IMR-90 (cell line): Measurements from ENCODE around the gene ZBTB45. TPM values are rescaled to one million over a fixed set of nuclear protein-coding genes. Genes with fewer than 3 reads are reported as not detected.

ENCODE experiments used
- ATAC-seq: fragments of 200-7000 bp; cut with Tn5 transposase; 2 replicates; pipeline ENCODE4 v1.9.1; 2020; ENCODE audit warnings: low read depth, mild to moderate bottlenecking, moderate library complexity
- BruUV-seq: library from RNA; stranded (reverse); fragments of 400-500 nt; replicated peaks from 2 replicates; lab custom pipeline; 2021; lab: Mats Ljungman, UMichigan
- CTCF ChIA-PET: fragments of 300-600 bp; formaldehyde crosslinking; extraction: SDS; loops from one replicate; lab custom pipeline; 2021; ENCODE audit warnings: antibody characterized with exemption; lab: Yijun Ruan, JAX
- POLR2A ChIA-PET: fragments of 300-600 bp; sonication (Branson Sonifier 250); formaldehyde crosslinking; loops from one replicate; lab custom pipeline; 2022; ENCODE audit warnings: antibody characterized with exemption; ENCODE audit not compliant: unreplicated experiment; lab: Charles Lee
- DNase-seq: peaks from one replicate; pipeline ENCODE4 v3.0.0; 2013
- H2AFZ ChIP-seq: replicated peaks from 2 replicates; pipeline ENCODE3; 2013; ENCODE audit warnings: low read length, mild to moderate bottlenecking; ENCODE audit not compliant: poor library complexity
- H2AK5ac ChIP-seq: 2 replicates; pipeline ENCODE4 v1.6.1; 2013; ENCODE audit warnings: low read depth, low read length, inconsistent platforms
- H2AK9ac ChIP-seq: replicated peaks from 2 replicates; pipeline ENCODE3; 2013; ENCODE audit warnings: mild to moderate bottlenecking, low read depth, low read length, moderate library complexity; ENCODE audit not compliant: poor library complexity
- H2BK120ac ChIP-seq: 2 replicates; pipeline ENCODE4 v1.6.1; 2013; ENCODE audit warnings: low read depth, low read length, inconsistent platforms
- H2BK15ac ChIP-seq: 3 replicates; pipeline ENCODE4 v1.6.1; 2013; ENCODE audit warnings: low read depth, low read length, inconsistent platforms
- H2BK20ac ChIP-seq: 2 replicates; pipeline ENCODE4 v1.6.1; 2013; ENCODE audit warnings: low read depth, mild to moderate bottlenecking, inconsistent platforms, low read length, moderate library complexity
- H2BK5ac ChIP-seq: 2 replicates; pipeline ENCODE4 v1.6.1; 2013; ENCODE audit warnings: mild to moderate bottlenecking, low read depth, low read length, inconsistent platforms; ENCODE audit not compliant: poor library complexity, severe bottlenecking
- H3K14ac ChIP-seq: replicated peaks from 2 replicates; pipeline ENCODE4 v1.6.1; 2013; ENCODE audit warnings: low read depth, low read length, inconsistent platforms
- H3K18ac ChIP-seq: 2 replicates; pipeline ENCODE4 v1.6.1; 2013; ENCODE audit warnings: low read depth, low read length, control low read depth
- H3K23ac ChIP-seq: 2 replicates; pipeline ENCODE4 v1.6.1; 2013; ENCODE audit warnings: low read depth, low read length, inconsistent platforms
- H3K27ac ChIP-seq: 2 replicates; pipeline ENCODE4 v1.5.1; 2013; ENCODE audit warnings: mild to moderate bottlenecking, control low read depth, low read length; ENCODE audit not compliant: insufficient read depth
- H3K27me3 ChIP-seq: 2 replicates; pipeline ENCODE4 v1.6.1; 2013; ENCODE audit warnings: low read length; ENCODE audit not compliant: control insufficient read depth, insufficient read depth
- H3K36me3 ChIP-seq: 2 replicates; pipeline ENCODE4 v1.6.1; 2013; ENCODE audit warnings: low read length, mixed read lengths; ENCODE audit not compliant: control insufficient read depth, insufficient read depth
- H3K4ac ChIP-seq: 2 replicates; pipeline ENCODE4 v1.6.1; 2013; ENCODE audit warnings: low read depth, low read length, inconsistent platforms
- H3K4me1 ChIP-seq: 2 replicates; pipeline ENCODE4 v1.6.1; 2013; ENCODE audit warnings: low read length, mixed read lengths; ENCODE audit not compliant: control insufficient read depth, insufficient read depth
- H3K4me2 ChIP-seq: 2 replicates; pipeline ENCODE4 v1.6.1; 2013; ENCODE audit warnings: low read depth, mild to moderate bottlenecking, control low read depth, low read length, moderate library complexity
- H3K4me3 ChIP-seq: 2 replicates; pipeline ENCODE4 v1.5.1; 2013; ENCODE audit warnings: low read depth, mild to moderate bottlenecking, control low read depth, low read length, moderate library complexity; ENCODE audit not compliant: insufficient read depth
- H3K56ac ChIP-seq: 2 replicates; pipeline ENCODE4 v1.6.1; 2013; ENCODE audit warnings: low read length, inconsistent platforms; ENCODE audit not compliant: insufficient read depth; ENCODE audit errors: extremely low read depth
- H3K79me1 ChIP-seq, 2 experiments: 2 replicates each; pipeline ENCODE4 v1.6.1; 2013; ENCODE audit warnings: low read length in 2 of 2, inconsistent platforms in 1 of 2, low read depth in 1 of 2
- H3K9ac ChIP-seq: 2 replicates; pipeline ENCODE4 v1.6.1; 2013; ENCODE audit warnings: low read depth, low read length, control low read depth
- H3K9me1 ChIP-seq: 2 replicates; pipeline ENCODE4 v1.6.1; 2013; ENCODE audit warnings: low read length, inconsistent platforms; ENCODE audit not compliant: insufficient read depth
- H3K9me3 ChIP-seq: 2 replicates; pipeline ENCODE4 v1.6.1; 2013; ENCODE audit warnings: low read length; ENCODE audit not compliant: control insufficient read depth, insufficient read depth
- H4K20me1 ChIP-seq: 2 replicates; pipeline ENCODE4 v1.6.1; 2013; ENCODE audit warnings: low read length, inconsistent platforms; ENCODE audit not compliant: insufficient read depth
- H4K5ac ChIP-seq: 2 replicates; pipeline ENCODE4 v1.6.1; 2013; ENCODE audit warnings: mild to moderate bottlenecking, low read depth, low read length, control low read depth
- H4K8ac ChIP-seq, 2 experiments: 2 replicates each; pipeline ENCODE4 v1.6.1; 2013; ENCODE audit warnings: low read depth in 2 of 2, low read length in 2 of 2, control low read depth in 1 of 2, inconsistent platforms in 1 of 2
- H4K91ac ChIP-seq: 2 replicates; pipeline ENCODE4 v1.6.1; 2013; ENCODE audit warnings: low read depth, low read length, inconsistent platforms; ENCODE audit not compliant: insufficient read depth
- BHLHE40 ChIP-seq: fragments of 150-350 bp; IDR thresholded peaks from 2 replicates; pipeline ENCODE4 v1.6.1; 2016; ENCODE audit warnings: mild to moderate bottlenecking, low read depth, low read length
- CEBPB ChIP-seq: IDR thresholded peaks from 2 replicates; pipeline ENCODE4 v1.6.1; 2012; ENCODE audit warnings: low read depth, low read length, improper control_type of control experiment
- CHD1 ChIP-seq: IDR thresholded peaks from 2 replicates; pipeline ENCODE4 v1.6.1; 2012; ENCODE audit warnings: low read depth, low read length, improper control_type of control experiment
- CTCF ChIP-seq: conservative IDR thresholded peaks from 2 replicates; pipeline ENCODE4 v1.5.1; 2012; ENCODE audit warnings: mild to moderate bottlenecking, low read depth, low read length, improper control_type of control experiment
- ELK1 ChIP-seq: fragments of 150-350 bp; IDR thresholded peaks from 2 replicates; pipeline ENCODE4 v1.6.1; 2016; ENCODE audit warnings: low read depth, mild to moderate bottlenecking, low read length, moderate library complexity, borderline replicate concordance
- FOS ChIP-seq: fragments of 150-350 bp; IDR thresholded peaks from 2 replicates; pipeline ENCODE4 v1.6.1; 2016; ENCODE audit warnings: low read depth, low read length
- MAFK ChIP-seq: IDR thresholded peaks from 2 replicates; pipeline ENCODE4 v1.6.1; 2012; ENCODE audit warnings: low read depth, low read length, improper control_type of control experiment
- MAZ ChIP-seq: IDR thresholded peaks from 2 replicates; pipeline ENCODE4 v1.6.1; 2012; ENCODE audit warnings: low read depth, mild to moderate bottlenecking, low read length, improper control_type of control experiment, moderate library complexity, borderline replicate concordance
- MXI1 ChIP-seq: IDR thresholded peaks from 2 replicates; pipeline ENCODE4 v1.6.1; 2012; ENCODE audit warnings: low read depth, mild to moderate bottlenecking, low read length, moderate library complexity, borderline replicate concordance
- NFE2L2 ChIP-seq: fragments of 150-350 bp; IDR thresholded peaks from 2 replicates; pipeline ENCODE4 v1.6.1; 2016; ENCODE audit warnings: low read depth, mild to moderate bottlenecking, low read length
- POLR2A ChIP-seq: IDR thresholded peaks from 2 replicates; pipeline ENCODE4 v1.6.1; 2012; ENCODE audit warnings: mild to moderate bottlenecking, low read depth, low read length
- RAD21 ChIP-seq: IDR thresholded peaks from 2 replicates; pipeline ENCODE4 v1.6.1; 2012; ENCODE audit warnings: low read length, improper control_type of control experiment
- RCOR1 ChIP-seq: IDR thresholded peaks from 2 replicates; pipeline ENCODE4 v1.6.1; 2012; ENCODE audit warnings: mild to moderate bottlenecking, low read length, improper control_type of control experiment; ENCODE audit not compliant: insufficient replicate concordance
- RFX5 ChIP-seq: IDR thresholded peaks from 2 replicates; pipeline ENCODE4 v1.8.0; 2012; ENCODE audit warnings: low read depth, mild to moderate bottlenecking, low read length, moderate library complexity
- SMC3 ChIP-seq: fragments of 150-350 bp; IDR thresholded peaks from 2 replicates; pipeline ENCODE4 v1.6.1; 2016; ENCODE audit warnings: low read depth, mild to moderate bottlenecking, antibody characterized with exemption, low read length, moderate library complexity
- USF2 ChIP-seq: fragments of 150-350 bp; IDR thresholded peaks from 2 replicates; pipeline ENCODE4 v1.6.1; 2017; ENCODE audit warnings: mild to moderate bottlenecking, antibody characterized with exemption, low read length, low read depth
- WGBS, 2 experiments: methylation state at CpG; one replicate each; pipeline versions ENCODE4 v1.1.5 to v1.1.7; 2013; ENCODE audit warnings: missing lambda C conversion rate in 2 of 2; ENCODE audit not compliant: insufficient read length in 1 of 2; ENCODE audit errors: extremely low coverage in 2 of 2; 5-methylcytosine and 5-hydroxymethylcytosine counted together
- dilution Hi-C: fragments of 300-500 bp; cut with HindIII; formaldehyde crosslinking; loops from one replicate; pipeline ENCODE4 v1.14.3; 2018; ENCODE audit warnings: low sequenced_read_pairs; ENCODE audit not compliant: unreplicated experiment
- in situ Hi-C: fragments of 300-500 bp; cut with MboI; formaldehyde crosslinking; loops from 3 replicates; pipeline ENCODE4 v1.14.3; 2019; ENCODE audit warnings: low sequenced_read_pairs, inconsistent platforms, mixed read lengths
- intact Hi-C: fragments of 100-400 bp; cut with micrococcal nuclease; formaldehyde crosslinking; loops from 2 replicates; pipeline ENCODE4 v1.10.0; 2022
- polyA plus RNA-seq, 3 experiments: library from polyadenylated mRNA; depleted of rRNA; stranded (reverse); fragments of >200 nt; gene quantifications; 2 replicates each; pipeline ENCODE4 v1.2.3, GENCODE V29; 2012; ENCODE audit warnings: low replicate concordance in 1 of 3
- total RNA-seq: library from RNA; depleted of rRNA; stranded (reverse); fragments of >200 nt; gene quantifications from 2 replicates; pipeline ENCODE4 v1.2.3, GENCODE V29; 2012

ZBTB45 gene
- total and polyA plus RNA-seq, 2 of the 4 experiments (the other 2 are of a cell fraction), result 1.4 to 9.7 TPM

GRCh38 chr19:58521651-58522050 is 2.0 kb upstream of the ZBTB45 start:
- Histone ChIP-seq H4K5ac (no peak overlapping the region), H3K9me1 (peaks cover 11% of the 10 kb centered on the region), H2AK5ac (no peak overlapping the region), H2BK5ac (no peak overlapping the region), H2AFZ (peak overlapping the region; percentile 14), H2BK20ac (no peak overlapping the region), H3K14ac (no peak overlapping the region), H4K8ac (no peak overlapping the region), H2AK9ac (no peak overlapping the region), H4K91ac (no peak overlapping the region), H3K18ac (no peak overlapping the region), H3K4me3 (no peak overlapping the region), H3K9ac (no peak overlapping the region), H3K4ac (no peak overlapping the region), H3K27me3 (no peaks in the 10 kb centered on the region), H3K4me1 (peaks cover 6% of the 10 kb centered on the region), H3K79me1 (peaks cover 0 to 27% of the 10 kb centered on the region in 2 experiments; a peak in 3 of 4 replicates), H3K27ac (no peak overlapping the region), H4K20me1 (peaks cover 19% of the 10 kb centered on the region), H3K36me3 (peaks cover 6% of the 10 kb centered on the region; the same call in 1 of the 2 replicates), H3K9me3 (no peaks in the 10 kb centered on the region), H2BK120ac (no peak overlapping the region), H3K23ac (no peak overlapping the region), H2BK15ac (no peak overlapping the region), H3K56ac (0 out of 2 replicates have a peak overlapping the region, but pooled peaks have one; percentile 6), H3K4me2 (no peak overlapping the region)
- intact Hi-C loops (no loop called here), dilution Hi-C loops (no loop called here), in situ Hi-C loops (no loop called here)
- ChIA-PET CTCF (no interaction called here), POLR2A (no interaction called here)
- TF ChIP-seq POLR2A, result no peak
- no peak for TF ChIP-seq CHD1
- no peak for TF ChIP-seq MXI1
- no peak for TF ChIP-seq NFE2L2
- TF ChIP-seq CTCF, result no peak
- no peak for TF ChIP-seq CEBPB
- no peak for TF ChIP-seq MAZ
- TF ChIP-seq SMC3, result no peak
- TF ChIP-seq FOS, result no peak
- TF ChIP-seq ELK1, result no peak
- TF ChIP-seq RFX5, result no peak
- TF ChIP-seq USF2, result no peak
- no peak for TF ChIP-seq RAD21
- TF ChIP-seq BHLHE40, result no peak
- no peak for TF ChIP-seq MAFK
- no peak for TF ChIP-seq RCOR1
- BruUV-seq, result no TSS peak
- no CpG with 5 or more reads among the region's 4 CpGs for WGBS, 2 experiments
- DNase-seq (no peak), ATAC-seq (no peak)
